Muscle of leg (tissue), 11 donors: Measurements from ENCODE around the gene TCFL5. TPM values are rescaled to one million over a fixed set of nuclear protein-coding genes. Genes with fewer than 3 reads are reported as not detected.
A peak's percentile ranks its signal among the peaks of the same experiment; 100 is the strongest.
"Not testable (repeated sequence)": the region's sequence is repeated elsewhere in the genome, so short reads cannot be mapped to it uniquely, and the experiment has no call there.

ENCODE experiments used
- DNase-seq: peaks from one replicate; pipeline ENCODE4 v3.0.0; 2013
- H3K27ac ChIP-seq: one replicate; pipeline ENCODE4 v1.5.1; 2013; ENCODE audit warnings: mild to moderate bottlenecking, low read length, control low read depth
- H3K27me3 ChIP-seq: one replicate; pipeline ENCODE4 v1.6.1; 2013; ENCODE audit warnings: low read length; ENCODE audit not compliant: control insufficient read depth, insufficient read depth
- H3K36me3 ChIP-seq: one replicate; pipeline ENCODE4 v1.6.1; 2013; ENCODE audit warnings: low read length; ENCODE audit not compliant: control insufficient read depth, insufficient read depth
- H3K4me1 ChIP-seq: one replicate; pipeline ENCODE4 v1.6.1; 2013; ENCODE audit warnings: low read length; ENCODE audit not compliant: control insufficient read depth, insufficient read depth
- H3K4me3 ChIP-seq: one replicate; pipeline ENCODE4 v1.5.1; 2013; ENCODE audit warnings: low read length, control low read depth
- H3K9me3 ChIP-seq: replicated peaks from 2 replicates; pipeline ENCODE4 v1.6.1; 2013; ENCODE audit warnings: low read depth, low read length; ENCODE audit not compliant: control insufficient read depth
- WGBS: methylation state at CpG from one replicate; pipeline ENCODE4 v1.1.5; 2013; ENCODE audit warnings: missing lambda C conversion rate; ENCODE audit not compliant: insufficient coverage; 5-methylcytosine and 5-hydroxymethylcytosine counted together
- polyA plus RNA-seq, 8 donors: library from polyadenylated mRNA; unstranded; fragments of 120-200 nt; gene quantifications; one replicate each; pipeline versions ENCODE4 v1.2.1 to v1.2.3, GENCODE V29; 2013; ENCODE audit warnings: inconsistent platforms in 1 of 8, low replicate concordance in 1 of 8; ENCODE audit not compliant: insufficient read length in 8 of 8, insufficient read depth in 1 of 8
- total RNA-seq: library from RNA; stranded (reverse); fragments of 120-200 nt; gene quantifications from one replicate; pipeline ENCODE4 v1.2.4, GENCODE V29; 2013

TCFL5 gene
- total and polyA plus RNA-seq, 9 donors: 6.1 to 12.1 (median 8.2) TPM

DNA sequence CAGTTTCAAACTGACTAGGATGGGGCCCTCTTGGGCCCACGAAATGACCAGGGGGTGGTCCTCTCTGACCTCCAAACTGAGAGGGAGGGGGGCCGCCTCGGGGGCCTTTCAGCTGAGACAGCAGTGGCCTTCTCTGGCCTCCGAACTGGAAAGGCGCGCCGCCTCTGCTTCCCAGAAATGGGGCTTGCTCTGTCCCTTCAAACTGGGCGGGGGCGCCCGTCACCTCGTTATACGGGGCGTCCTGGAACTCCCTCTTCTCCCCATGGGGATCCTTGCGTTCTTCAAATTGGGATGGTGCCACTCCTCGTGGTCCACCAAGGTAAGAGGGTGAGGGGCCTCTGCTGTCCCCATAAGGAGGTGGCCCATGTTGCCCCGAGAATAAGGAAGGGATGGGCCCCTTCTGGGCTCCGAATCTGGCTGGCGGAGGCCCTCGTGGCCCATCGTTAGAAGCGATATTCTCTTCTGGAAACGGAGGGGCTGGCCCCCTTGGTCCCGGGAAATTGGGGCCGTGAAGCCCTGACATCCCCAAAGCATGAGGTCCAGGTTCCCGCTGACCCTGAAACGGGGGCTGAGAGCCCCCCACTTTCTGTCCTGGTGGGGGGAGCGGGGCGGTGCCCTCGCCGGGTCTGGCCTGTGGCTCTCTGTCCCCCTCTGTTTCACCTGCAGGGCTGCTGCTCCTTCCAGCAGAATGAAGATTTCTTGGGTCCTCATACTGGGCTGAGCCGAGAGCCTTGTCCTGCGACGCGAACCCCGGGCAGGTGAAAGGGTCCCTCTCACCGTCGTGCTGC is 18.7 kb upstream of the TCFL5 start:
- Histone ChIP-seq H3K4me1 (peaks cover 23% of the 10 kb centered on the region), H3K27ac (no peak overlapping the region), H3K4me3 (no peak overlapping the region), H3K27me3 (peaks cover 10% of the 10 kb centered on the region), H3K36me3 (peaks cover 27% of the 10 kb centered on the region), H3K9me3 (no peaks in the 10 kb centered on the region)
- WGBS: 88% methylated on average over 36 of the region's 37 CpGs
- DNase-seq: no peak

DNA sequence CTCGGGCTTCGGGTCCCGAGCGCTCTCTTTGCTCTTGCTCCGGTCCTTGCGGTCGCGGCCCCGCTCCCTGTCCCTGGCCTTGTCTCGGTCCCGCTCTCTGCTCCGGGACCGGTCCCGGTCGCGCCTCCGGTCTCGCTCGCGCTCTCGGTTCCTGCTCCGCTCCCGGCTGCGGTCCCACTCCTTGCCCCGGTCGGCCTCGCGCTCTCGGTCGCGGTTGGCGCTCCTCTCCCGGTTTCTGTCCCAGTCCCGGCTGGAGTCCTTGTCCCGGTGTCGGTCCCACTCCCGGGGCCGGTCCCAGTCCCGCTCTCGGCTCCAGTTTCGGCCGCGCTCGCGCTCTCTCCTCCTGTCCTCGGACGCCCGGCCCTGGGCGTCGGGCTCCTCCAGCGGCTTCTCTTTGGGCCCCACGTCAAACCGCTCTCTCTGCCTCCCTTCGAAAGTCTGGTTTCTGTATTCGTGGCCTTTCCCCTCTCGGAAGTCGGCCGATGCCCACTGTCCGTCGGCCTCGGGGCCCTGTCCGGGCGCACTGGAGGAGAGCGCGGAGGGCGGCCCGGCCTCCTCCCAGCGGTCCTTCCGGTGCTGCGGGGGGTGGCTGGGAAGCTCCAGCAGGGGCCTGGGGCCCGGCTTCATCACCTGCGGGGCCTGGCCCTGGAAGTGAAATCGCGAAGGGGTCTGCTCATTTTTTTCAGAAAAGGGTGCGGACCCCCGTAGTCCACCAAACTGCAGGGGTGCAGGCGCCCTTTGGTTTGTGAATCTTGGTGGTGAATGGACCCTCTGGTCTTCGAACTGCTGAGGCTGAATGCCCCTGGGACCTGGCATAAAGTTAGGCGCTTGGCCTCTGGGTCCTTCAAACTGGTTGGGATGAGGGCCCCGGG is 17.9 kb upstream of the TCFL5 start:
- H3K27ac ChIP-seq: no peak overlapping the region
- H3K4me1 ChIP-seq: peaks cover 23% of the 10 kb centered on the region
- no peaks in the 10 kb centered on the region for H3K9me3 ChIP-seq
- no peak for DNase-seq
- peak overlapping the region; percentile 3 for H3K4me3 ChIP-seq
- 51% methylated on average over 79 of the region's 80 CpGs for WGBS
- H3K27me3 ChIP-seq: peaks cover 10% of the 10 kb centered on the region
- H3K36me3 ChIP-seq: peaks cover 23% of the 10 kb centered on the region

DNA sequence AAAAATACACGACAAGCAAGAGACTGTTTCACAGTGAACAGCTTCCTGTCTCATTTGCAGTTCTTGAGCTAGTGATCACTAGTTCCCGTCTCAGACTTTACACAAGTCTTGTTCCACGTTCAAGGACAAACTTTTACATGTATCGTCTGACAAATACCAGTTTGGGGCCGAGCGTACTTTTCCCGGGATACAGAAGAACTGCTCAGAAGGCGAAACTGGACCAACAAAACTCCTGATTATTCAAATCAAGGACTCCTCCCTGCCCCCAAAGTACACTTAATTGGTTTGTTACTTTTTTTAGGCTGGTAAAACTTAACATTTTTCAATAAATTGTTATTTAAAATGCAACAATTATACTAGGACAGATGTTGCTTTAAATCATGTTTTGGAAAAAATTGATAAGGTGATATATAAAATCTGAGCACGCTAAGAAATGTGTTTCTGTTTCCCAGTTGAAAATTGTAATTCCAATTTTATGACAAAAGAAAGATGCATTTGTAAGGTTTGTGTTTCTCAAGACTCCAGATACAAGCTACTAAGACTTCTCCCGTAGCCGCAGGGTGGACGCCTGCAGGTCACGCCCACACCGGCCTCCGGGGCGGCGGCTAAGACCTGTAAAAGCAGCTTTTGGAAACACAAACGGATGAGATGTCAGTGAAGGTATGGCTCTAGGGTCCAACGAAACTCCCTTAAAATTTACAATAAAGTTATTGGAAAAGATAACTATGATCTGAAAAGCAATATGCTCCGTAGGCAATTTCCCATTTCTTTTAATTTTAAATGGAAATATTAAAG is 16.8 kb upstream of the TCFL5 start:
- DNase-seq: no peak
- Histone ChIP-seq H3K27ac (no peak overlapping the region), H3K9me3 (no peaks in the 10 kb centered on the region), H3K4me1 (peaks cover 23% of the 10 kb centered on the region), H3K36me3 (peaks cover 23% of the 10 kb centered on the region), H3K27me3 (peaks cover 10% of the 10 kb centered on the region), H3K4me3 (no peak overlapping the region)
- WGBS: 80% methylated on average over 5 of the region's 20 CpGs

DNA sequence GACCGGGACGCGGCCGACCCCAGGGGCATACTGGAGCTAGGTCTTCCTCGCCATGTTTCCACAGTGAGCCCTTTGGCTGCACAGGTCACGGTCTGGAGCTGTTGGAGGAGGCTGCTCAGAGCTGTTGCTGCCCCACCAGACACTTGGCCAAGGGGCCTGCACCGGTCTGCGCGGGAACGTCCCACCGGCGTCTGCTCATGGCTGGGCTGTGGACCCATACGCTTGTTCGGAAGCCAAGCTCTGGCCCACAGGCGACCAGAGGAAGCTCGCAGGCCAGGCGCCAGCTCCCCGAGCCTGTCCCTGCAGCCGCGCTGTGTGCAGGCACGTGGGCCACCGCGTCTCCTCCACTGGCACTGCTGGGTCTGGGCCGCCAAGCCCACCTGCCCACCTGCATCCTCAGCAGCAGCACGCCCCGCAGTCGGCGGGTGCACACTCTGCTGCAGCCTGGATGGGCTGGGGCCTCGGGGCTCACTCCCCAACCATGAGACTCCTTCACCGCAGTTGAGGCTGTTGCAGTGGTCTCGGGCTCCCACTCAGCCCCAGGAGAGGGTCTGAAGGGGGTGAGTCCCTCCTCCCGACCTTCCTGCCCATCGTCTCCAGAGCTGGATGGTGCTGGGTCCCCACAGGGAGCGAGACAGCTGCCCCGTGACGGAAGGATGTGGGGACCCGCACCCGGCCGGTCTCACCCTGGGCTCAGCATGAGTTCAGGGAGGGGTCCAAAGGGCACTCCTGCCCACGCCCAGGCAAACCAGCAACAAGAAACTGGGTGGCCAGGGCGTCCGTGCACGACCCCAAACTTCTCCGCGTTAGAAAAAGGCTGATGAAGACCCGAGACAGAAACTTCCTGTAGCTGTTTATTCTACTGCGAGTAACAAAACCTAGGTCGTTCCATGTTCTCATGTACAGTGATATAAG is 15.5 kb upstream of the TCFL5 start:
- Histone ChIP-seq H3K4me1 (peaks cover 23% of the 10 kb centered on the region), H3K27me3 (peaks cover 10% of the 10 kb centered on the region), H3K9me3 (no peaks in the 10 kb centered on the region), H3K36me3 (peaks cover 23% of the 10 kb centered on the region), H3K27ac (peak overlapping the region; percentile 93), H3K4me3 (no peak overlapping the region)
- 26% methylated on average over 38 of the region's 48 CpGs for WGBS
- DNase-seq: peak; percentile 92

DNA sequence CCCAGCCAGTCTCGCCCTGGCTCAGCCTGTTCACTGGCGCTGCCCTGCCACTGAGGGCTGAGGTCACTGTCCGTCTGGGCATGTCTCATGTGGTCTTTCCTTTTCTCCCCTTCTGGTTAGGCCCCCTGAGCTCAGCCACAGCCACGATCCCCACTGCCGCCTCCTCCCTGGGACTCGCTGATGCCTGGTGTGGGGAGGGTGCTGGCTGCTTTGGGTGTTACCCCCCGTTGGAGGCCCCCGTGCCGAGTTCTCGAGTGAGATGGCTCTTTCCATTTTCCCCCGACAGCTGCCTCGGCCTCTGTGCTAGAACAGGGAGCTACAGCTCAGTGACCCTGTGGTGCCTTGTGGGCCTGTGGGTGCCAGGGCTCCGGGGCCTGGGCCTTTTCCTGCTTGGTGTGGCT is 14.9 kb upstream of the TCFL5 start:
- 33% methylated on average over 10 of the region's 13 CpGs for whole genome bisulfite sequencing
- Histone ChIP-seq H3K4me3 (no peak overlapping the region), H3K4me1 (peaks cover 23% of the 10 kb centered on the region), H3K27ac (peak overlapping the region; percentile 93), H3K9me3 (no peaks in the 10 kb centered on the region), H3K27me3 (peaks cover 10% of the 10 kb centered on the region), H3K36me3 (peaks cover 16% of the 10 kb centered on the region)
- DNase-seq: no peak

DNA sequence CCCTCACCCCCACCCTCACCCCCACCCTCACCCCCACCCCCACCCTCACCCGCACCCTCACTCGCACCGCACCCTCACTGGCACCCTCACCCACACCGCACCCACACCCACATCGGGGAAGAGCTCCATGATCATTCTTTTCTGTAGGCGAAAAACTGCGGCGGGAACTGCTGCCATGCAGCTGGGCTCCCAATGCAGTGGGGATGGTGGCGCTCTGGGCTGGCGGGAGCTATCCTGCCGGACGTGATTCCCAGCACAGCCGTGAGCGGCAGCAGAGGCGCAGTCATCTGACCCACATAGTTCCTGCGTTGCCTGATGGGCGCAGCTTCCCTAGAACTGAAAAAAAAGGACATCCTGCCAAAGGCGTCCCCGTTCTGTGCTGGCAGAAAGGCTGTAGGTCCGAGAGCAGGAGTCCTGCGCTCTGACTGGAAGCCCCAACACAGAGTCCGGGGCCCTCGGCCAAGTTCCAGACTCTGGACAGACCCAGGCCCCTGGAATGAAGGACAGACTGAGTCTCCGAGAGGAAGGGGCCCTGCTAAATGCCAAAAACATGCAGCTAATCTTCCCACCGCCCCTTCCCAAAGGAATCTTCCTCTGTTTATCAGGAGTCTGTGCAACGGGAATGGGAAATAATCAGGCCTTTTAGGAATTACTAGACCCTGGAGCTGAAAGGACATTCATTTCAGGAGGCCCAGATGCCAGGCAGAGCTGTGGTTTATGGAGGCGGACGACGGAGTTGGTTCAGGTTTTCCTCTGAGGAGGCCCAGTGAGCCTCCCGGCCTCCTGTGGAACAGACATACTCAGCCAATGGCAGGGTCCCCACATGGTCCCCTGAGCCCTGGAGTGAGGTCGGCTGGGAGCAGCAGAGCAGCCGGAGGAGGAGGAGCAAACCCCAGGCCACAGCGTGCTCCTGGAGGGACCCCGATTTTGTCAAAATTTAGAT is 14.1 kb upstream of the TCFL5 start:
- peaks cover 10% of the 10 kb centered on the region for H3K27me3 ChIP-seq
- no peak overlapping the region for H3K4me3 ChIP-seq
- H3K9me3 ChIP-seq: no peaks in the 10 kb centered on the region
- 21% methylated on average over 29 of the region's 34 CpGs for whole genome bisulfite sequencing
- H3K4me1 ChIP-seq: peaks cover 23% of the 10 kb centered on the region
- peak overlapping the region; percentile 93 for H3K27ac ChIP-seq
- H3K36me3 ChIP-seq: peaks cover 8% of the 10 kb centered on the region
- DNase-seq: peak; percentile 93

DNA sequence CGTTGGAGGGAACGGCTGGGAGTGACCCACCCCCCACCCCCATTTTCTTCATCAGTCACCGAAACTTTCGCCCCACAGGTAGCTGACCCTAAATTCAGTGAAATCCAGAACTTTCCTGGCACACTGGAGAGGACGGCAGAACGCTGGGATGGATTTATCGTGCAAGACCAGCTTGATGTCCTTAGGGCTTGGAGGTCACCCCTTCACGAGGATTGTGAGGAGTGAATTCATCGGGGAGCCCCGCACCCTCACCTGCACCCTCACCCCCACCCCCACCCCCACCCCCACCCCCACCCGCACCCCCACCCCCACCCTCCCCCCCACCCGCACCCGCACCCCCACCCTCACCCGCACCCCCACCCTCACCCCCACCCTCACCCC is 13.3 kb upstream of the TCFL5 start:
- 75% methylated on average over 4 of the region's 14 CpGs for WGBS
- Histone ChIP-seq H3K9me3 (peaks cover 2% of the 10 kb centered on the region), H3K27ac (no peak overlapping the region), H3K4me1 (peaks cover 23% of the 10 kb centered on the region), H3K27me3 (peaks cover 10% of the 10 kb centered on the region), H3K4me3 (no peak overlapping the region), H3K36me3 (peaks cover under 1% of the 10 kb centered on the region)
- no peak for DNase-seq

DNA sequence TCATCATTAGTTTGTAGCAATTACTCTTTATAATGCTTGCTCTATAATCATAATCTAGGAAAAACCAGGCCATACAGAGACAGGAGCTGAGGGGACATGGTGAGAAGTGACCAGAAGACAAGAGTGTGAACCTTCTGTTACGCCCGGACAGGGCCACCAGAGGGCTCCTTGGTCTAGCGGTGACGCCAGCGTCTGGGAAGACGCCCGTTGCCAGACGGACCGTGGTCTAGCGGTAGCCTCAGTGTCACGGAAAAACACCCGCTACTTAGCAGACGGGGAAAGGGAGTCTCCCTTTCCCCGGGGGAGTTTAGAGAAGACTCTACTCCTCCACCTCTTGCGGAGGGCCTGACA is 12.0 kb upstream of the TCFL5 start:
- DNase-seq: peak; percentile 66
- not testable (repeated sequence) for H3K27me3 ChIP-seq, H3K36me3 ChIP-seq, H3K9me3 ChIP-seq, H3K27ac ChIP-seq, H3K4me3 ChIP-seq
- peaks cover 23% of the 10 kb centered on the region for H3K4me1 ChIP-seq
- 0% methylated on average over 2 of the region's 15 CpGs for WGBS
